HG02943 (cell line): ENCODE measurements around the gene DGCR8.
"Not testable (repeated sequence)": the region's sequence is repeated elsewhere in the genome, so short reads cannot be mapped to it uniquely, and the experiment has no call there.

ENCODE experiments used
- ATAC-seq: cut with Tn5 transposase; IDR thresholded peaks from one replicate; pipeline ENCODE4 v1.9.1; 2021; ENCODE audit warnings: mild to moderate bottlenecking, low read depth, moderate library complexity; ENCODE audit not compliant: unreplicated experiment

The DGCR8 gene

DNA sequence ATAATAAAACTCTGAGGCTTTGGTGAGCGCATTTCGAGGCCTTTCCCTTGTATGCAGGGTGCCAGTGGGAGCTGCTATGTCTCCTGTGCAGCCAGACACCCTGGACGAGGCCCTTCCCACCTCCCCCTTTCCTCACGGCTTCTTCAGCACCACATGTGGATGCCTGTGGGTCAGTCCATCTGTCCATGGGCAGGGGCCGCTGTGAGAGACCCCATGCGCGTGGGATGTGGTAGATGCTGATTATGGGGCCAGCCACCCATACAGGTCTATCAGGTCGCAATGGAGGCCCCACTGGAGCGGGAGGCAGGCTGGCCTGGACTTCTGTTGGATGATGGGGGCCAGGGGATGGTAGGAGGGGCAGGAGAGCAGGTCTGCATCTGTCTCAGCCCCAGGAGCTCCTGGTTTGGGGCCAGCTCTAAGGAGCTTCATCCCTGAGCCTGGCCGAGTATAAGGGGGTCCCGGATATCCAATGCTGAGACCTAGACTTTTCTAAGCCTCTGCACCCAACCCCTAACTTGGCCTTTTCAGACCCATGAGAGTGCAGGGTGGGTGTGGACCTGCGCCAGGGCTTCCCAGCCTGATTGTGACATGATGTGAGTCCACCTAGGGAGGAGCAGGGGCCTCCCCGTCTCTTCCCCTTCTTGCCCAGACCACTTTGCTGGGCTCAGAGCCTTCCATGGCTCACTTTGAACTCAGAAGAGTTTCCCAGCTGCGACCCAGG is 14.0 kb upstream of the DGCR8 start:
- no peak for ATAC-seq

DNA sequence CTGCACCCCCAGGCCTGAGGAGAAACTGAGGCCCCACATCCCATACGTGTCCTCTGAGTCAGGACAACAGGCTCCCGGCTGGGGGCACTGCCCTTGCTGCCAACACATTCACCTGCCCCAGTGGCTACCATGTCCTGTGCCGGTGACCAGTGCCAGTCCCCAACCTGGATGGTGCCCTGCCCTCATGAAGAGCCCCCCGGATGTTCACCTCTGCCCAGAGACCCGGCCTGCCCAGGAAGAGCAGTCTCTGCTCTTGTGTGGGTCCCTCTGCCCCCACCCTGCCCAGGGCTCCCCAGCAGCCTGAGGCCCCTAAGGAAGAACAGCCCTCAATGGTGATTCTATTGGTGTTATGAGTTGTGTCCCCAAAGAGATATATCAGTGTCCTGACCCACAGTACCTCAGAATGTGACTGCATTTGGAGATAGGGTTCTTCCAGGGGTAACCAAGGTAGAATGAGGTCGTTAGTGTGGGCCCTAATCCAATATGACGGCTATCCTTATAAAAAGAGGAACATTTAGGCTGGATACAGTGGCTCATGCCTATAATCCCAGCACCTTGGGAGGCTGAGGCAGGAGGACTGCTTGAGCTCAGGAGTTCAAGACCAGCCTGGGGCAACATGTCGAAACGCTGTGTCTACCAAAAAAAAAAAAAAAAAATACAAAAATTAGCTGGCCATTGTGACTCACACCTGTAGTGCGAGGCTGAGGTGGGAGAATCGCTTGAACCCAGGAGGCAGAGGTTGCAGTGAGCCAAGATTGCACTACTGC is 13.2 kb upstream of the DGCR8 start:
- no peak for ATAC-seq

DNA sequence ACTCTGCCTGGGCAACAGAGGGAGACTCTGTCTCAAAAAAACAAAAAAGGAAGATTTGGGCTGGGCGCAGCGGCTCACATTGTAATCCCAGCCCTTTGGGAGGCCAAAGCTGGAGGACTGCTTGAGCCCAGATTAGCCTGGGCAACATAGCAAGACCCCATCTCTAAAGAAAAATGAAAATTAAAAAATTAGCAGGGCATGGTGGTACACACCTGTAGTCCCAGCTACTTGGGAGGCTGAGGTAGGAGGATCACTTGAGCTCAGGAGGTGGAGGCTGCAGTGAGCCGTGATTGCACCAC is 12.7 kb upstream of the DGCR8 start:
- not testable (repeated sequence) for ATAC-seq

DNA sequence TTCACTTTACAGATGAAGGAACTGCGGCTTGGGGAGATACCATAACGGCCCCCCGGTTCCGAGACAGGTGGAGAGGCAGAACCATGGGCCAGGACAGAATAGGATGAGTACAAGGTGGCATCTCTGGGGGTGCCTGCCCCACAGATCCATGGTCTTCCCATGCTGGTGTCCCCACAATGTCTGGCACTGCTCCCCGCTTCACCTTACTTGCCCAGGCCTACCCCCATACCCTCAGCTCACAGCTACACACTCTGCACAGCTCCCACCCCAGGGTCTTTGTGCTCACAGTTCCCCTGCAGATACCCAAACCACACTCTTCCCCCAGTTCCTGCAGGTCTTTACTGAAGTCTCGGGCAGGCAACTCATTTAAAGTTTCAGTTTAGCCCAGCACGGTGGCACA is 11.4 kb upstream of the DGCR8 start:
- ATAC-seq = no peak

DNA sequence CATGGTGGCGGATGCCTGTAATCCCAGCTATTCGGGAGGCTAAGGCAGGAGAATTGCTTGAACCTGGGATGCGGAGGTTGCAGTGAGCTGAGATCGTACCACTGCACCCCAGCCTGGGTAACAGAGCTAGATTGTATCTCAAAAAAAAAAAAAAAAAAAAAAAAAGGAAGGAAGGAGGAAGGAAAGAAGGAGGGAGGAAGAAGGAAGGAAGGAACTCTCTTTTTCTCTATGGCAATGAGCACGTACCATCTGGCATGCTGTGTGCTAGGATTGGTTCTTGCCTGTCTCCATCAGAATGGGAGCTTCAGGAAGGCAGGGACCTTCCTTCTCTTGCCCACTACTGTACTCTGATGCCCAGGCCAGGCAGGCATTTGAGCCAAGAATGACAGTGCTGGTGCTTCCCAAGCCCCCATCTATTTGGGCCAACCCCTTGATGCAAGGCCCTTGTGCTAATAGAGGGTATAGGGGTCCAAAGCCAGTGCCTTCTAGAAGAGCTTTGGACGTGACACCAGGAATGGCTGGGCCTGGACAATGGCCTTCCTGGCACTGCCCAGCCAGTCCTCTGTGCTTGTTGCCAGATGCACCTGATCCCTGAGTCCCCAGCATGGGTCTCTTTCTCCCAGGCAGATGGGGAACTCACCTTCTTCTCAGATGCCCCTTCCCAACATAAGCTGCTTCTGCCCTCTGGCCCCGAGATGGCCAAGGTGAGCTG is 10.6 kb upstream of the DGCR8 start:
- no peak for ATAC-seq

DNA sequence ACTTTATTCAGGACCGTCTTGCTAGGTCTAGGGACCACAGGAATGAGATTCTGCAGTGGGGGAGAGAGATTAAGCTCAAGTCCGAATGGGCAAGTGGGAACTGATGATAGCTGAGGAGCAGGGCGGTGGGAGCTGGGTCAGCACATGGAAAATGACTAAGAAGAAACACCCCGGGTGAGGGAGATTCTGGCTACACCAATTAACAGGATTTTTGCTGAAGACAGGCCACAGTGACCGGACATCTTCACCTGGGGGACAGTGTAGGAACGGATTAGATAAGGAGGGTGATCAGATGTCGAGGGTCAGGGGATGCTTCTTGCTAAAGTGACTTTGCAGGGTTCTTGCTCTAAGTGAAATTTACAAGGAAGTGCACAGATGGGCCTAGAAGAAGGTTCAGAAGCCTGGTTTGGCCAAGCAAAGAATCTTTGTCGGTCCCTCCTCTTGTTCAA is 8.5 kb upstream of the DGCR8 start:
- ATAC-seq = no peak

DNA sequence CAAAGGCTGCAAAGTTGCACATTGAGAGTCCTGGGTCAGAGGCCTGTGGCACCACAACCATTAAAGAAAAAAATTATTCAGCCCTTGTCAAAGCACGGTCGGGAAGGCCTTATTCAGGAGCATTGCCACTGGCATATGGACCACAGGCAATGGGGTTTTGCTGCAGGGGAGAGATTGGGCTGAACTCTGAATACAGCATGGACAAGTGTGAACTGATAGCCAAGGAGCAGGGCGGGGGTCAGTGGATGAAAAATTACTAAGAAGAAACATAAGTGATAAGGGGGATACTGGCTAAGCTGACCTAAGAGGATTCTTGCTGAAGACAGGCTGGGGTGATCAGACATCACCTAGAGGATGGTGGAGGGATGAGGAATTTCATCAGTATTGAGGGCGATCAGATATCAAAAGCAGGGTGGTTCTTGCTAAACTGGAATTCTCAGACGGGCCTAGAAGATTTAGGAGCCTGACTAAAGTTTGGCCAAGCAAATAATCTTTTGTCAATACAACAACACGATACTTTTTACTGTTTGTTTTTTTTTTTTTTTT is 3.3 kb upstream of the DGCR8 start:
- no peak for ATAC-seq

DNA sequence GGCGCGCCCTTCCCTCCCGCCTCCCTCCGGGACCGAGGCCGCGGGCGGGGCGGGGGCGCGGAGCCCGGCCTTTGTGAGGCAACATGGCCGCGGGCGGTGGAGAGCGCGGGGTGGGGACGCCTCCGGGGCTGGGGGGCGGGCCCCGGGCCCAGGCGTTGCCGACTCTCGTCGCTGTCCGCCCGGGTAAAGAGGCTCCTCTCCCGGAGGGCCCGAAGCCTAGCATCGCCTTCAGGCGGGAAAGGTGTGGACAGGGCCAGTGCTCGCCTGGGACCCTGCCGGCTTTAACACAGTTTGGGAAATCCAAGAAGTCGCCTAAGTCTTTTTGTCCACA is 369 bp downstream of the DGCR8 start:
- peak; percentile 54 for ATAC-seq

DNA sequence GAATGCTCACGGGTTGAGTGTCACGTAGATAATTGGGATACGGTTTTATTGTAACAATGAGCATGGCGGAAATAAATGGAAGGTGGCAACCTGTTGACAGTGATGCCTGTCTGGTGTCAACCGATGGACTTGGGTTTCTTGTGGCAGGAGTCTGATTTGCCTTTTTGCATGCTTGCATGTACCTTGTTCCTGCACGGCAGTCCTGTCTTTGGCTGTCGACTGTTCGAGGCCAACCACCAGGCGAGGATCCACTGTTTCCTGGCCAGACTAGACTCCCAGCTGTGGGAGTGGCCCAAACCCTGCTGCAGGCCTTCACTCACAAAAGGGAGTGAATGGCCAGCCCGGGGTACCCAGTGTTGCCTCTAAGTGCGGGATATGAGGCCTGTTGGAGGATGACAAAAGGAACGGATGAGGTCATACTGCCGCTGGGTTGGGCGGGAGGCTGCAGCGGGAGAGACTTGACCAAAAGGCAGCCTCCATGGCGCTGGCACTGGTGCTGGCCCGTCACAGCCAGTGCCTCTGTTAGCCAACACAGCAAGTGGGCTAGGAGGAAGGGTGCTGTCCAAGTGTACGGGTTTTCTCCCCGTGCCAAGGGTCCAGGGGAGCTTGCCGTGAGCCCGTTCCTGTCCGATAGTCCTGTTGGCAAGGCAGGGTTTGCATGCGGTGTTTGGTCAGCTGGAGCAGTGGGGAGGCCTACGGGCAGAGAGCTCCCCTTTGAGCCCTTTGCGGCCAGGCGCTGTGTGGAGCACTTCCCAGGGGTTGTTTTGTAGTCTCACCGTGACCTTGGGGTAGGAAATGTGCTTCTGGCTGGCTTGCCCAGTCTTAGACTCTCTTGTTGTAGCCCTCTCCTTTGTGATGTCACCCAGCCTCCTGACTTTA is 974 bp downstream of the DGCR8 start:
- no peak for ATAC-seq

DNA sequence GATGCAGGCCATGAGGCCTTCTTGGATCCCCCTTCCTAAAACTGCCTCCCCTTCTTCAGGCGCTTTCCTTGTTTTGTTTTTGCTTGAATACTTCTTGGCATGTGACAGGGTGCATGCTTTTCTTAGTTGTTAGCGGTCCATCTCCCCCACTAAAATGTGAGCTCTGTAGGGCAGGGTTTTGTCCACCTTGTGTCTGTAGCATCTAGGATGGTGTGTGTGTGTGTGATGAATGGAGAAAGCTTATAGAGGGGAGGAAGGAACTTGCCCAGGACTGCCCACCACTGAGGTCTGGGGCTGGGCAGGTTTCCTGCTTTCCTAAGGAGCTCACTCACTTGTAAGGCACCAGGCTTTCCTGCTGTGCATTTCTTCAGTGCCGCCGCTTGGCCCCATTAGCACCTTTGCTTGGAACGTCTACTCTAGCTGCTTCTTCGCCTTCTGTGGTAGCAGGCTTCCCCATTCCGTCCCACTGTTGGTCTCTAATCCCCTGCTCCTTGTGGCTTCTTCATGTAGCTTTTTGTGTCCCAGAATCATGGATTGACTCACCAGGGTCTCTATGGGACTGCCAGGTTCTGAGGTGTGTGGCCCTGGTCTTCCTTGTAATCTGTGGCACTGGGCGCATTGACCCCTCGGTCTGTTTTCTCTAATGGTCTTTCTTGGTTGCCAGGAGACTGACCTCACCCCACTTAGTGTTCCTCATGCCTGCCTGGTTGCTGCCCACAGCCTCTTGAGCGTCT is 3.3 kb downstream of the DGCR8 start:
- ATAC-seq = no peak

DNA sequence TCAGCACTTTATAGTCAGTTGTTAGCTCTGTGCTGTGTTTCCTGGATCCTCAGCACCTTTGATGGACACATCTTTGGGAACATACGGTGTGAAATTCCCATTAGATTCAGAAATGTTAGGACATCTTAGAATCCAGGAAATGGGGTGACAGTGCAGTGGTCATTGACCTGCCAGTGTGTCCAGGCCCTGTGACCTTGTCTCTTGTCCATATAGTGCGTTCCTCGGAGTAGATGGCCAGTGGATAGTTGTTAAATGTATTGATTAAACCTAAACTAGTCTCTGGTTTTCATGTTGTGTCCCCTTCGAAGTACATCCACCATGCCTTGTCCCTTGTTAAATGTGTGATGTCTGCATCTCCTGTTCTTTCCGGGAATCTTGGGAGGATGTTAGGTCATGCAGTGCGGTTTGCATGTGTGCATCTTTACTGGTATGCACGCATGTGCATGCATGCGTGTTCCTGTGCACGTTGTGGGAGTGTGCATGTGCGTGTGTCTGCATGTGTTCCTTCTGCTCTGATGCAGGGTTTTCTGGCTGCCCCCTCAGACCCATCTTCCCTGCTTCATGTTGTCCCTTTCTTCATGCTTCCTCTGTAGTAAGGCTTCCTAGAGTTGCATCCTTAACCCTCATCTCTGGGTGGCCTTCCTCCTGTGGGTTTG is 4.0 kb downstream of the DGCR8 start:
- no peak for ATAC-seq

DNA sequence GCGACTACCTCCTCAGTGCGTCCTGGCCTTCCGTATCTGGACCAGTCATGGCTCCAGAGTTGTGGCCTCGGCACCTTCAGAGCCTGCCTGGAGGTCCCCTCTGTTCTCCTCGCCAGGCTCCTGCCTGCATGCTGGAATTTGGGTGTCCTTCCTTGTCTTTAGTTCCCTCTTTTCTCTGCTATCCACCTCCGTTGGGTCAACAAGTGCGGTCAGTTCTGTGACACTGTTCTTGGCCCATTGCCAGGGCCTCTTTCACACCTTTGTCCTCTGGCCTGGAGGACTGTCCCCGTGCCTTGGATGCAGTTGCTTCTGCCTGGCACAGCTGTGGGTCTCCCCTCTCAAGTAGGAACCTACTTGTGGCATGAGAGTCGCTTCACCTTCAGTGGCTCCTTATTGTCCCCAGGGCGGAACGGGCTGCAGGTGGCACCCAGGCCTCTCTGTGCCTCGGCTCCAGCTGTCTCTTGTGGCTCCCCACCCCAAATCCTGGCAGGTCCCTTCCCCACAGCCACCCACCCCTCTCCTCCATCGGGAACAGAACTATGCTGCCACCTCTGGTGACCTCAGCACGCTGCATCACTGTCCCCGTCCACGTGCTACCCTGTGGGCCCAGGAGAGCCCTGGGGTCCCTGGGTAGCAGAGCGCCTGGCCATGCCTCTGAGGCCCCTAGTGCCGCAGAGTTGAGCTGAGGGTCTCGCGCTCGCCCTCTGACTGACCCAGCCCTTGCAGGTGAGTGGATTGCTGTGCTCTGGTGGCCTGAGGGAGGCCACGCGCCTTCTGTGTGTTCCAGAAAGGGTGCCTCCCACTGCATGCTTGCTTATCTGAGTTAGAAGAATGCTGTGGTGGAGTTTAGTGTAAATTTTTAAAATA is 4.7 kb downstream of the DGCR8 start:
- ATAC-seq = no peak

DNA sequence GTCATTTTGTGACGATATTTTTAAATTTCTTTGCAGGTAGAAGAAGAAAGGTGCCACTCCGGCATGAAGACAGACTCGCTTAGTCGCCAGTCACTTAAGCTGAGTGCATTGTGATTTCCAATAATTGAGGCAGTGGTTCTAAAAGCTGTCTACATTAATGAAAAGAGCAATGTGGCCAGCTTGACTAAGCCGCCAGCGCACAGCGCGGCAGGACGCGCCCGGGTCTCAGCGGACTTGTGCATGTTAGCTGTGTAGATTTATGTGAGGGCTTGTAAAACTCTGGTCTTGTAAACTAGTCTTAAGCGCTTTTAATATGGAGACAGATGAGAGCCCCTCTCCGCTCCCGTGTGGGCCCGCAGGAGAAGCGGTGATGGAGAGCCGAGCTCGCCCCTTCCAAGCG is 5.6 kb downstream of the DGCR8 start:
- no peak for ATAC-seq

DNA sequence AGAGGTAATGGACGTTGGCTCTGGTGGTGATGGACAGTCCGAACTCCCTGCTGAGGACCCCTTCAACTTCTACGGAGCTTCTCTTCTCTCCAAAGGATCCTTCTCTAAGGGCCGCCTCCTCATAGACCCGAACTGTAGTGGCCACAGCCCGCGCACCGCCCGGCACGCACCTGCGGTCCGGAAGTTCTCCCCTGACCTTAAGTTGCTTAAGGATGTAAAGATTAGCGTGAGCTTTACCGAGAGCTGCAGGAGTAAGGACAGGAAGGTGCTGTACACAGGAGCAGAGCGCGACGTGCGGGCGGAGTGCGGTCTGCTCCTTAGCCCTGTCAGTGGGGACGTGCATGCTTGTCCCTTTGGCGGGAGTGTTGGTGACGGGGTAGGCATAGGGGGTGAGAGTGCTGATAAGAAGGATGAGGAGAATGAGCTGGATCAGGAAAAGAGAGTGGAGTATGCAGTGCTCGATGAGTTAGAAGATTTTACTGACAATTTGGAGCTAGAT is 6.1 kb downstream of the DGCR8 start:
- no peak for ATAC-seq

DNA sequence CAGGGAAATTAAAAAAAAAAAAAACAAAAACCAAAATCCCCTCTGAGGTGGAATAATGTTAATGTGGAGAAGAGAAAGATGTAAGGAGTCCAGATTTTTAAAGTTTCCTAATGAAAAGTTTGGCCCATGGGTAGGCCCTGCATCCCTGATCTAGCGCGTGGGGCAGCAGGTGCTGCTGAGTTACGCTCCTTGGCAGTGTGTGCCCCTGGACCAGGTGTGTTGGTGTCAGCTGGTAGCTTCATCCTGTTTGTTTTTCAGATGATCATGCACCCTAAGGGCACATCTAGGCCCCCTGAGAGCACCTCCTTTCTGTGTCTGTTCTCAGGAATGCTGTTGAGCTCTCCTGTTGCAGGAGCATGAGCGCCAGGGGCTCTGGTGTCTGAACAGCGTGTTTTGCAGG is 6.7 kb downstream of the DGCR8 start:
- no peak for ATAC-seq

DNA sequence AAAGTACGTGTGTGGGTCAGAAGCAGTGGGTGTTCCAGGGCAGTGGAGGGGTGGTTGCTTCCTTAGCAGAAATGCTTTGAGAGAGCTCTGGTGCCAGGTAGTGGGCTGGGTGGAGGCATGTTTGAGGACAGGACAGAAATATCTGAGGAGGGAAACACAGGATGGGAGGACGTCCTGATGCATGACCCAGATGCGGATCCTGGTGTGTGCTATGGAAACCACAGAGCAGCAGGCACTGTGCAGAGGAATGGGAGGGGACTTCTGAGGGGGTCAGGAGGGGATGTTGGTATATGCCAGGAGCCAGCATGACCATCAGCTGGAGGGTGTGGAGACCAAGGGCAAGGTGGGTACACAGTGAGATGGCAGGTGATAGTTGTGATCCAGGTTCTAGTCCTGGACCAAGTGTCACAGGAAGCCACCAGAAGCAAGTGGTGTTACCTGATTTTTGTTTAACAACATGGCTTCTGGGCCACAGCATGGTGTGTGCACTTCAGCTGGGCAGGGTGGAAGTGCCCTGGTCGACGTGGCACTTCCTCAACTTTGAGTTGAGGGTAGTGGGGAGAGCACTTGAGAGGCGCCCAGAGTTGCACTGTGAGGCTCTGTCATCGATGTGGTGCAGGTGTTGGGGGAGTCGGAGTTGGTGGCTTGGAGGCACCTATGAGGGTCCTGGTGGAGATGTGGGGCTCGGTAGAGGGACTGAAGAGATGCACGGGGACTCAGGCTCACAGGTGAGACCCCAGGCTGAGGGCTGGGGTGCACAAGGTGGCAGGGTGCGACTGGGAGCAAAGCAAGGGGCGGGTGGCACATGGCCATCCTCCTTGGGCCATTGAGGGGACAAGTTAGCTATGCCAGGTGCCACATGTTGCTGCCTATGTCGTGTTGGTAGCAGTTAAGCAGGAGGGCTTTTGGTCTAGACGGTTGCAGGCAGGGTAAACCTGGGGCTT is 7.5 kb downstream of the DGCR8 start:
- no peak for ATAC-seq

DNA sequence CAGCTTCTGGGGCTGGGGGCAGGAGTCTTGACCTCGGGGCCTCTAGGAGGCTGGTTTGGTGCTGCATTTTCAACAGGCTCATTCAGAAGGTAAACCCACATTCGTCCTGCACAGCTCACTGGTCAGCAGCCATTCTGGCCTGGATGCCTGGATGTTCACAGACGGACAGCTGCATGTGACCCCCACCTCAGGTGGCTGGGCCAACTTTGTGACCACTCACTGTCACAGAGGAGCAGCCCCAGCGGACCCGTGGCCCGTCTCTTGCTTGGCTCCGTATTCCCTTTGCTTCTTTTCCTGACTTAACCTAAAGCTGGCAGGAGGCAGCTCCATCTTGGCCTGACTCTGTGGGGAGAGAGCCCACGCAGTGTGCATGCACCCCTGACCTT is 8.2 kb downstream of the DGCR8 start:
- ATAC-seq = no peak
